GM18907 (cell line): ENCODE results near the gene SPAG9.
A peak's percentile ranks its signal among the peaks of the same experiment; 100 is the strongest.

ENCODE experiments used
- ATAC-seq: cut with Tn5 transposase; IDR thresholded peaks from one replicate; pipeline ENCODE4 v1.9.1; 2021; ENCODE audit warnings: mild to moderate bottlenecking, moderate library complexity; ENCODE audit not compliant: unreplicated experiment

Gene SPAG9, protein sequence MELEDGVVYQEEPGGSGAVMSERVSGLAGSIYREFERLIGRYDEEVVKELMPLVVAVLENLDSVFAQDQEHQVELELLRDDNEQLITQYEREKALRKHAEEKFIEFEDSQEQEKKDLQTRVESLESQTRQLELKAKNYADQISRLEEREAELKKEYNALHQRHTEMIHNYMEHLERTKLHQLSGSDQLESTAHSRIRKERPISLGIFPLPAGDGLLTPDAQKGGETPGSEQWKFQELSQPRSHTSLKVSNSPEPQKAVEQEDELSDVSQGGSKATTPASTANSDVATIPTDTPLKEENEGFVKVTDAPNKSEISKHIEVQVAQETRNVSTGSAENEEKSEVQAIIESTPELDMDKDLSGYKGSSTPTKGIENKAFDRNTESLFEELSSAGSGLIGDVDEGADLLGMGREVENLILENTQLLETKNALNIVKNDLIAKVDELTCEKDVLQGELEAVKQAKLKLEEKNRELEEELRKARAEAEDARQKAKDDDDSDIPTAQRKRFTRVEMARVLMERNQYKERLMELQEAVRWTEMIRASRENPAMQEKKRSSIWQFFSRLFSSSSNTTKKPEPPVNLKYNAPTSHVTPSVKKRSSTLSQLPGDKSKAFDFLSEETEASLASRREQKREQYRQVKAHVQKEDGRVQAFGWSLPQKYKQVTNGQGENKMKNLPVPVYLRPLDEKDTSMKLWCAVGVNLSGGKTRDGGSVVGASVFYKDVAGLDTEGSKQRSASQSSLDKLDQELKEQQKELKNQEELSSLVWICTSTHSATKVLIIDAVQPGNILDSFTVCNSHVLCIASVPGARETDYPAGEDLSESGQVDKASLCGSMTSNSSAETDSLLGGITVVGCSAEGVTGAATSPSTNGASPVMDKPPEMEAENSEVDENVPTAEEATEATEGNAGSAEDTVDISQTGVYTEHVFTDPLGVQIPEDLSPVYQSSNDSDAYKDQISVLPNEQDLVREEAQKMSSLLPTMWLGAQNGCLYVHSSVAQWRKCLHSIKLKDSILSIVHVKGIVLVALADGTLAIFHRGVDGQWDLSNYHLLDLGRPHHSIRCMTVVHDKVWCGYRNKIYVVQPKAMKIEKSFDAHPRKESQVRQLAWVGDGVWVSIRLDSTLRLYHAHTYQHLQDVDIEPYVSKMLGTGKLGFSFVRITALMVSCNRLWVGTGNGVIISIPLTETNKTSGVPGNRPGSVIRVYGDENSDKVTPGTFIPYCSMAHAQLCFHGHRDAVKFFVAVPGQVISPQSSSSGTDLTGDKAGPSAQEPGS (N-terminal part only)

DNA sequence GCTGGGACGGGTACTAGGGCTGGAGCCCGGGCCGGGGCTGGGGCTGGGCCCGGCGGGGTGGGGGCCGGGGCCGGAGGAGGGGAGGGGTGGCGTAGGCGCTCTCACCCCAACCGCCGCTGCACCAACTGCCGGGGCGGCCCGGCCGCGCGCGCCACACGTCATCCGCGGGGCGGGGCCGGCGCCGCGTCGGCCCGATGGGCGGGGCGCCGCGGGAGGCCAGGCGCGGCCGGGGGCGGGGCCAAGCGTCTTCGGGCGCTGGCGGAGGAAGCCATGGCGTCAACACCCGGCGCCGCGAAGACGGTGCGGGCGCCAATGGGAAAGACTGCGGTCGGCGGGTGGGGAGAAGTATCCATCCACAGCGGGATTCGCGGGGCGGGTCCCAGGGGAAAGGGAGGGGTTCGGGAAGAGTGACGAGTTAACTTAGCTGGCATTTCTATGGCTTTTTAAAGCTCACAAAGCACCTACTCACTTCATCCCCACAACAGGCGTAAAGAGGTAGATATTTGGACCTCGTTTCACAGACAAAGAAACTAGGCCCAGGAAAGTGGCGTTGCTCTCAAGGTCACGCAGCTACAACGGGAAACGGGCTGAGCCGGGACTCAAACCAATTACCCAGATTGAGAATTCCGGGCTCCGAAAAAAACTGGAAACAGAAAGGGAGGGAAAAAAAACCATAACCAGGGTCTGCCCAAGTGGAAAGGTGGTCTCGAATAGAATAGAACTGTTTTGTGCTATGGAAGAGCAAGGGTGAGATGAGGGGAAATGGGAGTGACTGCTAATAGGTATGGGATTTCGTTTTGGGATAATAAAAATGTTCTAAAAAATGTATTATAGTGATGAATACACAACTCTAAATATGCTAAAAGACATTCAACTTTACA is at the start of gene SPAG9:
Gene SPAG9 (minus strand): TSS at position 130 of the 881 bp plus-strand sequence. CDS start 212 bp downstream, outside the sequence.
- peak; percentile 74 for ATAC-seq

DNA sequence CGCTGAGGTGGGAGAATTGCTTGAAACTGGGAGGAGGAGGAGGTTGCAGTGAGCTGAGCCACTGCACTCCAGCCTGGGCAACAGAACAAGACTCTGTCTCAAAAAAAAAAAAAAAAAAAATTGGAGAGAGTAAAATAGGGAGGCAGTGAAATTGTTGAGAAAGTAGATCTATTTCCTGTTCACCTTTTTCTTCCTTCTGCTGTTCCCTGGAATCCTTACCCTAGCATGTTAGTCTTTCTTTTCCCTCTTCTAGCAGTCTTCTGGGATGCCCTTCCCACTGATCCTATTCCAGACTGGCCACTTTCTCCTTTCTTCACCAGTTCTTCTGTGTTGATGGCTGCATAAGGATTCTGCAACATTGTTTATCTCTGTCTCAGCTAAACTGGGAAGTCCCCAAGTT is 48.7 kb upstream of the SPAG9 start:
- no peak for ATAC-seq

DNA sequence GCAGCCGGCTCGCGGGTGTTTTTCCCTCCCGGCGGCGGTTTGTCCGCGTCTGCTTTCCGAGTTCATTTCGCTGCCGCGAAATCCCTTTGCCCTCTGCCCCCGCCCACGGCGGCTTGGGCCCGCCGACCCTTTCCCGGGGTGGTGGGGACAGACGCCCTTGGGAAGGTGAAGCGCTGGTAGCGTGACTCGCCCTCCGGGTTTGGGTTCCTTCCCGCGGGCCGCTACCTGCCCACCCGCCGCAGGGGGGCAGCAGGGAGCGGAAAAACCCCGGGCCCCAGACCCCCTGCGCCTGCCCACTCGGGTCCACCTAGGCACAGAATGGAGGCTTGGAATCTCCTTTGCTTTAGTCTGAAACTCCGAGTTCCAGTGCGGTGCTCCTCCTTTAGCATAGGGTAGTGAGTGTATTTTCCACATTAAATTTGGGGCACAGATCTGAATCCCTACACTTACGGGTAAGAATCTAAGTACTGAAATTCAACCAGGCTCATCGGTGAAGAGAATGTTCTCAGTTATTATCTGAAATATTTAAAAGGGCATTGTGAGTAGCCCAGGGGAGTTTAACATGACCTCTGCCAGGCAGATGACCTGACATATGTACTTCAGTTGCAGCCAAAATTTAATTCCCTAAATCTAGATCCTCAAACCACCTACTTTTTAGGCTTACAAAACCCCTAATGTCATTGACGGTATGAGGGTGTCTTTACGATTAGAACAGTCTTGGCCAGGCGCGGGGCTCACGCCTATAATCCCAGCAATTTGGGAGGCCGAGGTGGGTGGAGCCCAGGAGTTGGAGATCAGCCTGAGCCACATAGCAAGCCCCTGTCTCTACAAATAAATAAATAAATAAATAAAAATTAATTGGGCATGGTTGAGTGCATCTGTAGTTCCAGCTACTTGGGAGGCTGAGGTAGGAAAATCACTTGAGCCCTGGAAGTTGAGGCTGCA is 46.6 kb upstream of the SPAG9 start:
- ATAC-seq = peak; percentile 57

DNA sequence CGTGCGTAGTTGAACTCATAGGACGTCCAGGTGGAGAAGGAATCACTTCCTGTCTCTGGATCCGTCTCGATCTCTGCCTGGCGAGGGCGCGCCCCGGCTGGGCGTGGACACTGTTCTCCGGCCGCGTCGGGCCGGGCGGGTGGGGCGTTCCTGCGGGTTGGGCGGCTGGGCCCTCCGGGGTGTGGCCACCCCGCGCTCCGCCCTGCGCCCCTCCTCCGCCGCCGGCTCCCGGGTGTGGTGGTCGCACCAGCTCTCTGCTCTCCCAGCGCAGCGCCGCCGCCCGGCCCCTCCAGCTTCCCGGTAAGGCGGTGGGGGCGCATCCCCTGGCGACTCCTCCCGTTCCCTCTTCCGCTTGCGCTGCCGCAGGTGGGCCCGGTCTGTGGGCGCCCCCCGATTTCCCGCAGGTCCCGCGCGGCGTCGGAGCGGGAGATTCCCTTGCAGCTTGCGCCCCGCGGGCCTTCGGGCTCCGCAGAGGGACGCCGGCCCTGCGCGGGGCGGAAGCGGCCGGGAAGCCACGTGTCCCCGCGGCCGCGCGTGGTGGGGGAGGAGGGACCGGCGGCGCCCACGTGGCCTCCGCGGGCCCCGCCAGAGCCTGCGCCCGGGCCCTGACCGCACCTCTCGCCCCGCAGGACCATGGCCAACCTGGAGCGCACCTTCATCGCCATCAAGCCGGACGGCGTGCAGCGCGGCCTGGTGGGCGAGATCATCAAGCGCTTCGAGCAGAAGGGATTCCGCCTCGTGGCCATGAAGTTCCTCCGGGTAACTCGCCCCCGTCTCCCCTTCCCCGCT is 45.7 kb upstream of the SPAG9 start, which contains the start of gene NME2:
Gene NME2 (plus strand): TSS at position 214 of the 789 bp plus-strand sequence. CDS start 420 bp downstream, at position 634.
- ATAC-seq = peak; percentile 88

DNA sequence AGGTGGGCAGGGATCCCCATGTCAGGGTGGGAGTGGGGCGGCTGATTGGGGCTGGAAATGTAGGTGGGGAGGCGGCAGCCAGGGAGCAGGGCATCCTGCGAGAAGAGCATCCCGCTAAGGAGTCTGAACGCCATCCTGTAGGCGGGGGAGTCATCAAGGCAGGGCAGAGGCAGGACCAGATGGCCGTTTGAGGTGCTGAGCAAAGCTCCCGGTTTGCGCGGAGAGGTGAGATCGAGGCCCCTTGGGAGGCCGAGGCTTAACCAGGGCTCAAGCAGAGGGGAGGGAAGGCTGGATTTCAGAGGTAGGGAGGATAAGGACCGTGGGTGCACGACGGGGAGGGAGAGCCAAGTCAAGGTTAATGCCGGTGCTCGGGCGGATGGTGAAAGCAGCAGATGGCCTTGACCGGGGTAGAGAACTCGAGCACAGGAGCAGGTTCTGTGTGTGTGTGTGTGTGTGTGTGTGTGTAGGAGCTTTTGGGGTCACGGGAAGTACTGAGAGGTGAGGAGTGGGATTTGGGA is 45.1 kb upstream of the SPAG9 start:
- no peak for ATAC-seq

DNA sequence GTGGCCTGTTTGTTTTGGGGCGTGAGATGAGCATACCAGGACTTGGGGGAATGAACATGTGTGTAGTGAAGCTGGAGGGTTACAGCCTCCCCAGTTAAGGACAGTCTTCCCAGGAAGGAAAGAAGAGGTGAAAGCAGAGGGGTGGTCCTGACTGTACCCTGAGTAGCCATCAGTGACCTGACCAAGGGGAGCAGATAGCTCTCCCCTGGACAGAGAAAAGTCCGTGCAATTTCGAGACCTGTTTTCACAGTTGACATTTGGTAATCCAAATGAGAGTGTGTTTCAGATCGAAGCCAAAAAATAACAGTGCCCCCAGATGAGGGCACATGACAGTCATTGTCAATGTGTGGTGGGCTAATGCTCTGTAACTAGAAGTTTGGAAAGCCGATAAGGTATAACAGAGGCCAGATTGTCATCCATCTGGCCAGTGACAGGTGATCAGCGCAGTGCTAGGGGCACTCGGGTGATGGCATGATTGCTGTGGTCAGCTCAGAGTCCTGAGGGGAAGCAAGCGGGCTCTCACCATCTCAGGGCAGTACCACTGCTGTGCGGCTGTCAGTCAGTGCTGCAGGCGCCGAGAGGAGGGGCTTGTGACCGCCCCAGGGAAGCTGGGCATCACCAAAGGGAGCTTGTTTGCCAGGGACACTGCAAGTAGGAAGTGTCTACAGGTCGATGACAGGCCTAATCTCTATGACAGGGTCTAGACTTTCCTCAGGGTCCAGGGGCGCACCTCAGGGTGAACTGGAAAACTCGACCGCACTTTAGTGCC is 44.4 kb upstream of the SPAG9 start:
- no peak for ATAC-seq

DNA sequence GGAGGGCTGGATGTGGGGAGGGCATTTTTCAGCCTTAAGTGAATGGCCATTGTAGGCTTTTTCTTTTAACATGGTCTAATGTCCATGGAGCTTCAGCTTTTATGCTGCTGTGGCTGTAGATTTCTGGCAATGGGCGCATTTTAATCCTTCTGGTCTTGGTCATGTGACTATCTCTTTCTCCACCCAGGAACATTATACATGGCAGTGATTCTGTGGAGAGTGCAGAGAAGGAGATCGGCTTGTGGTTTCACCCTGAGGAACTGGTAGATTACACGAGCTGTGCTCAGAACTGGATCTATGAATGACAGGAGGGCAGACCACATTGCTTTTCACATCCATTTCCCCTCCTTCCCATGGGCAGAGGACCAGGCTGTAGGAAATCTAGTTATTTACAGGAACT is 40.9 kb upstream of the SPAG9 start:
- ATAC-seq = no peak

DNA sequence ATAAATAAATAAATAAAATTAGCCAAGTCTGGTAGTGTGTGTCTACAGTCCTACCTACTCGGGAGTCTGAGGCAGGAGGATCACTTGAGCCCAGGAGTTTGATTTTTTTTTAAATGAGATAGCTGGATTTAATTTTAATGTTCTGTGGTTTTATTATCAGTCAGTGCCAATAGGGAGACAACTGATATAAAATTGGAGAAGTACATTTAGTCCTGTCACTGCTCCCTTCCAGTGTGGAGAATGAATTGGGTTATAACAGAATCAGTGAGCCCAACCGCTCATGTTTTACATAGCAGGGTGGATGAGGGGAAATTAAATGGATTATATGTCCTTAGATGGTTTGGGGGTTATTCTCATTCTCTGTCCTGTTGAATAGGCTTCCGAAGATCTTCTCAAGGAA is 38.9 kb upstream of the SPAG9 start:
- no peak for ATAC-seq

DNA sequence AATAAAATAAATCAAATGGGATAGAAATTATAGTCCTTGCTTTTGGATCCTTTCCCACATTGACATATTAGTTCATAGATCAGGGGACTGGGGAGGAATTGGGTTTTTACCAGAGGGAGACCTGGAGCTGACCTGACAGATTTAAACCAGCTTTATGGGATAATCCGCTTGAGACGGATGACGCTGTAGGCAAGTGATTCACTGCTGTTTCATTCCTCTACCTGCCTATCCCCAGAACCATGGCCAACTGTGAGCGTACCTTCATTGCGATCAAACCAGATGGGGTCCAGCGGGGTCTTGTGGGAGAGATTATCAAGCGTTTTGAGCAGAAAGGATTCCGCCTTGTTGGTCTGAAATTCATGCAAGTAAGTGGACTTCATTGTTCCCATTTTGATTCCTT is 34.7 kb upstream of the SPAG9 start:
- no peak for ATAC-seq

DNA sequence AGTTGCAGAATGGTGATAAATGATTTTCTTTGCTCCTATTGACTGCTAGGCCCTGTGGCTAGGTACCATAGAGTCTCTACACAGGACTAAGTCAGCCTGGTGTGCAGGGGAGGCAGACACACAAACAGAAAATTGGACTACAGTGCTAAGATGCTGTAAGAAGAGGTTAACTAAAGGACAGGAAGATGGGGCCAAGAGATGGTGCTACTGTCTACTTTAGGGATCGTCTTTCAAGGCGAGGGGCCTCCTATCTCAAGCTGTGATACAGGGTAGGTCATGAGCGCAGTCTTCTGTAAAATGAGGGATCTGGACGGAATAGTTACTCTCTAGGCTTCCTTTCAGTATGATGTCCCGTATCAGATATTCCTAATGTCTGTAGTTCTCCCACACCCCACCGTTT is 33.5 kb upstream of the SPAG9 start:
- no peak for ATAC-seq

DNA sequence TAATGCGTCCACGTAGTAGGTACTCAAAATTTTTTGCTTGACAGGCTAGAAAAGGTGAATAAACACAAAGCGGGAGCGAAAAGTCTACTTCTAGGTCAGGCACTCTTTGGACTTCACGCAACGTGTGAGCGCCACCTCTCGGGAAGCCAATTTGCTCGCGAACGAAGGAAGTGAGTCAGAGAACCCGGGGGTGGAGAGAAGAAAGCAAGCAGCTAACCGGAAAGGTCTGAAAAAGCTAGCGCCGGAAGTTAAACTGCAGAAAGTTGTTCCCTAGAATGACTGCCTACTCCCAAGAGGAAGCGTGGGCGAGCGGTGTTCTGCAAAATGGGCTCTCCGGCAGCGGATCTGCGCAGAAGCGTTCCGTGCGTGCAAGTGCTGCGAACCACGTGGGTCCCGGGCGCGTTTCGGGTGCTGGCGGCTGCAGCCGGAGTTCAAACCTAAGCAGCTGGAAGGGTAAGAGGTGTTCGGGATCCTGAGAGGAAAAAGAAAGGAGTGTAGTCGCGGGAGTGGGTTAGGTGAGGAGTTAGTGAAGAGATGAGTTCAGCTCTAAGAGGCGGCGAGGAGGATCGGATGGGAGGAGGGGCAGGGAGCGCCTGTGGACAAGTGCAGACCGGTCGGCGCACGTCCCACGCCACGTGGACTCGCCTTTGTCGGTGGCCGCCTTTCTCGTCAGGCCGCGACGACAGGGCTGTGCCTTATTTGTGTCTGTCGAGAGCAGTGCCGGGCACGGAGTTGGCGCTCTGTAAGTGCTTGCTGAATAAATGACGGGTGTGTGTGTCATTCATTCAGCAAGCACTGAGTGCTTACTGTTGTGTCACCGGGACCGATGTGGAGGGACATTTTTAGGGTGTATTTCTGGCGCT is 32.8 kb upstream of the SPAG9 start, which contains the start of gene NME1:
Gene NME1 (plus strand): TSS at position 350 of the 863 bp plus-strand sequence. CDS start 2,096 bp downstream, outside the sequence.
- ATAC-seq = peak; percentile 96

DNA sequence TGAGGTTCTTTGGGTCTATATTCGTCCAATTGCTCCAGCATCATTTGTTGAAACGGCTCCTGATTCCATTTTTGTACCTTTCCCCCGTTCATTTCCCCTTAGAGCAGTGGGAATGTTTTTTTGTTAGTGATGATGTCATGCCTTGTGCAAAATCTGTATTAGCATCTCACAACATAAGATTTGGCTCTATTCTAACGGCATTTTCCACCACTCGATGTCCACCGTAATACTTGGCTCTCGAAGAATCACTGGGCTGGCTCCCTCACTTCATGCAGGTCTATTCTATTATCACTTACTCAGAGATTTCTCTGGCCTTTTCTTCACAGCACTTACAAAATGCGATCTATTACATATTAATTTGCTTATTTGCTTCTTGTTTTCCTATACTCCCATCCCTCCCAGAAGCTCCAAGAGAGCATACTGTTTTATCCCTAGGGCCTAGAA is 32.1 kb upstream of the SPAG9 start:
- ATAC-seq = no peak

DNA sequence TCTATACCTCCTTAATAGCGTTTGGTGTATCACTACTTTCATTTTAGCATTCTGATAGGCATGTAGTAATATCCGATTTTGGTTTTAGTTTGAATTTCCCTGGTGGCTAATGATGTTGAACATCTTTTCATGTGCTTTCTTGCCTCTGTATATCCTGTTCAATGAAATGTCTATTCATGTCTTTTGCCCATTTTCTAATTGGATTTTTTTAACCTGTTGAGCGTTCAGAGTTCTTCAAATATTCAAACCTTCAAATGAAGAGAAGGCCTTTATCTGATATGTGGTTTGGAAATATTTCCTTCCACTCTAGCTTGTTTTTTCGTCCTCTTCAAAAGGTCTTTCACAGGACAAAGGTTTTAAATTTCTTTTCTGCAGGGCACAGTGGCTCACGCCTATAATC is 30.3 kb upstream of the SPAG9 start:
- no peak for ATAC-seq

DNA sequence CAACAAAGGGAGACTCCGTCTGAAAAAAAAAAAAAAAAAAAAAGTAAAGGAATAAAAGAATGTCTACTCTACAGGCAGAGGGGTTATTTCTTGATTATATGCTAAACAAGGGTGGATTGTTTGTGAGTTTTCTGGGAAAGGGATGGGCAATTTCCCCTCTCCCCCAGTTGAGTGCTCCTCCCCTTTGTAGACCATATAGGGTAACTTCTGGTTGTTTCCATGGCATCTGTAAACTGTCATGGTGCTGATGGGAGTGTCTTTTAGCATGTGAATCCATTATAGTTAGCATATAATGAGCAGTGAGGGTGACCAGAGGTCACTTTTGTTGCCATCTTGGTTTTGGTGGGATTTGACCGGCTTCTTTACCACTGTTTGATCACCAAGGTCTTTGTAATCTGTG is 28.5 kb upstream of the SPAG9 start:
- ATAC-seq = no peak

DNA sequence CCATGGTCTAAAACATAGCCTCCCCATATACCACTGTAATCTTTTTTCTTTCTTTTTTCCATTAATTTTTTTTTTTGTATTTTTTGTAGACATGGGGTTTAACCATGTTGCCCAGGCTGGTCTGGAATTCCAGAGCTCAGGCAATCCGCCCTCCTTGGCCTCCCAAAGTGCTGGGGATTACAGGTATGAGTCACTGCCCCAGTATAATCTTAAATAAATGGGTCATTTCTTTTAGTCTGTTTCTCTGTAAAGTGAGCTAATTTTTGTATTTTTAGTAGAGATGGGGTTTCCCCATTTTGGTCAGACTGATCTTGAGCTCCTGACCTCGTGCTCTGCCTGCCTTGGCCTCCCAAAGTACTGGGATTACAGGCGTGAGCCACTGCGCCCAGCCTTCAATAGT is 27.0 kb upstream of the SPAG9 start:
- no peak for ATAC-seq
